H54 (cell line): Measurements from ENCODE around the gene SUSD4.
A peak's percentile ranks its signal among the peaks of the same experiment; 100 is the strongest.
"Not testable (repeated sequence)": the region's sequence is repeated elsewhere in the genome, so short reads cannot be mapped to it uniquely, and the experiment has no call there.

Source experiments
- DNase-seq: peaks from one replicate; pipeline ENCODE4 v3.0.0; 2011; ENCODE audit warnings: low spot score, mixed read lengths; ENCODE audit not compliant: insufficient read length
- FAIRE-seq: peaks from 3 replicates; lab custom pipeline; 2011; peaks lifted over from hg19 to GRCh38; lab: Jason Lieb, UNC
- POLR2A ChIP-seq: IDR thresholded peaks from 2 replicates; pipeline ENCODE4 v1.6.1; 2011; ENCODE audit warnings: low read depth, mild to moderate bottlenecking, low read length

The SUSD4 gene

DNA sequence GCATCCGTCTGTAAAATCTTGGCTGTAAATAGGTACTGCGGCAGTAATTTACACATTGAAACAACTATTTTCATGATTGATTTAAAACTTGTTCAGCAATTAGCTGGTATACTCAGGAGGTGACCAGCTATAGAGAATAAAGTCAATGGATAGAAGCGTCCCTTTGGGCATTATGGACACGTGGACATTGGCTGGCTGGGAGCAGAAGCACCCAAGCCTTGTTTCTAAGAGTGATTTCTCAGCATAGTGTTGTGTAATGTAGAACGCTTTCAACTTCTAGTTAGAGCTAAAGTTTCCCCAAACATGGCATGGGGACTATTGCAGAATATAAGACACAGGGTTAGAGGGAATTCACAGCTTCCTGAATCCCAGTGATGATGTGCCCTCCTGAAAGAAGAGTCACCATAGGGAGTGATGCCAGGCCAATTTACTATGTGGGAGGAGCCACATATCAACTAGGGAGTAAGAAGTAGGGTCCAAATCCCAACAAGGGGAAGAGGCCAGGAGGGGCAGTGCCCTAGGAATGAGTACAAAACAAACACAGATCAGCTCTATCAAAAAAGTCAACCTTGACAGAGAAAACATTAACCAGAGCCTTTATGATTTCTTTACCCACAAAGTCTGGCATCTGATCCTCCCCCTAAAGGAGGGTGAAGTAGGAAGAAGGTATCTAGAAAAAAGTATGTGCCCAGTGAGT lies 92.7 kb downstream of the SUSD4 start:
- DNase-seq: no peak
- FAIRE-seq: no peak

DNA sequence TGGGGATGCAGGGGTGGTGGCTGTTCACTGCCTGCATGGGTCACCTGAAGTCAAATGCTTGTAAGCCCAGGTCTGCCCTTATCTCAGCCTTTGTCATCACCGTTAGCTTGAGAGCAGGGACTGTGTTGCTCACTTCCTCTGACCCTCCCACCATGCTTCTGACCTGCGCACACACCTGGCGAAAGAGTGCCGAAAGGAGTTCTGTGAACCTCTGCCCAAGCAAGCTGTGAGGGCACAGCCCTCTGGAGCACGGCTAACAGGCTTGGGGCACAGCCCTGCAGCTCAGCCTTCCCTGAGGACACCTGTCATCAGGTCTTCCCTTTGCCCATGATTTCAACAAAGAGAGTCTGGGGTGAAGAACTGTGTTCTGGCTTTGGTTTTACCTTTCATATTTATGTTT lies 93.8 kb downstream of the SUSD4 start:
- DNase-seq: no peak
- no peak for FAIRE-seq
- TF ChIP-seq POLR2A: no peak

More for the DNA sequence above, 92.7 kb downstream of the SUSD4 start:
- no peak for TF ChIP-seq POLR2A

DNA sequence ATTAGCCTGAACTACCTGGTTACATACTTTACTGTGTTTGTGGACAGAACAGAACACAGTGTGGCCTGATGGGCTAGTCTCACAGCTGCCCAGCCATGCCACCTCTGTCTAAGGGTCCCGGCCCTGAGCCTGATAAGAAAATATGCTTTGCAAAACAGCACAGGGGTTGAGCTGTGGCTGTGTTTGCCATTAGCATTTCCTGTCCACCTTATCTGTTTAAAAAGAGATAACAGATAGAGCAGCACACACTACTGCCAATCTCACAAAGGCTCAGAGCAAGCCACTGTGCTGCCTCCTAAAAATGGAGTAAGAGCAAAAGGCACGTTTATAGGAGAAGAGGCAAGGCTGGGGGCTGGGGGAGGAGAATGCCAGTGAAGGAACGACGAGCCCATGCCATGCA lies 95.0 kb downstream of the SUSD4 start:
- no peak for DNase-seq
- TF ChIP-seq POLR2A: no peak
- no peak for FAIRE-seq

DNA sequence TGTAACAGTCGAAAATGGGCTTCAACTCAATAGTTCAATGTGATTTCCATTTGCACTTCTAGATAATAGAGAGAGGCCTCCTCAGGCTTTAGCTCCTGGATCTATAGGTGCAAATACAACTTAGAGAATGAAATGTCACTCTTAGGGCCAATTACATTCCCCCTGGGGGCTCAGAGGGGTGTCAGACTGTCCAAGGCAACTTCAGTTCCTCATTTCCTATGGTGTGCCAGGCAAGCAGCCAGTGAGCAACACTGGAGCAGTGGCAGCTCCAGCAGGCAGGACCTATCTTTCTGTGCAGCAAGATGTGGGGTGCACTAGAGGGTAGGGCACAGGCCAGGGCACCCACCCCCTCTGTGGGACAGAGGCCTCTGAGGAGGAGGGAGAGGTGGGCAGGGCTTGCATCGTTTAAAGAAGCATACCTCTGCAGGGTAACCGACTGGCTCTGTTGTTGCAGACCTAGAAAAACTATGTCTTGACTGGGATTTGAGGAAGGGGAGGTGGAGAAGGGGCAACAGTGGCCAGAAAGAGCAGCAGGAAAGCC lies 97.3 kb downstream of the SUSD4 start:
- FAIRE-seq (no peak), DNase-seq (no peak)
- no peak for TF ChIP-seq POLR2A

DNA sequence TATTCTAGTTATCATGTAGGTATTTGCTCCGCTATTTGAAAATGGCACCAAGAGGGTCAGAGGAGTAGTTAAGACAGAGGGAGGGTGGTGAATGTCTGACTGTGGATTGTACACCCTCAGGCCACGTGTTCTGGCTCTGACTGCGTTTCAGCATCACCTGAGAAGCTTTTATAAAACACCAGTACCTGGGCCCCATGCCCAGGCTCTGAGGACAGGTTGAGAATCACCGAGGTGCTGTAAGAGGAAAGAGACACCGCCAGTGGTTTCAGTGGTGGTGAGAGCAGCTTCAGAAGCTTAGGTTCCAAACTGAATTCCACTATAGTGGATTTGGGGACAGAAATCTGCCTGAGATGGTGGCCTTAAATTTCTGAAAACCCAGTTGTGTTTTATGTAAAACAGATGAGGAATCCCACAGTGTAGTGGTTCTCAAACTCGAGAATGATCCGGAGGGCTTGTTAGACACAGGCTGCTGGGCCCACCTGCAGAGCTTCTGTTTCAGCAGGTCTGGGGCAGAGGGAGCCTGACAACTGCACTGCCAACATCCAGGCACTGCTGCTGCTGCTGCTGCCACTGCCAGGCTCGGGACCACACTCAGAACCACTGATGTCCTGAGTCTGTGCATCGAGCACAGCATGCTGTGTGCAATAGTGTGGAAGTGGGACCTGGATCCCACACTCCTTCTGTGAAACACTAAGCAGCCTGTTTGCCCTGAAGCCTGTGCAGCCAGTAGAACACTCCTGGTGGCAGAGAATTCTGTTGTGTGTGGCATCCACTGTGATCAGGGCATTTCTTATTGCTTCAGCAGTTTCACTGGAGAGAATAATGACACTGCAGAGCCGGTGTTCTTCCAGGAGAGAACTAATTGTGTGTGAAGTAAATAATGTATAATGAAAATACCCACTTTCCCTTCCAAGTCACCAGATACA lies 98.7 kb downstream of the SUSD4 start:
- no peak for FAIRE-seq
- DNase-seq: no peak
- TF ChIP-seq POLR2A: no peak

DNA sequence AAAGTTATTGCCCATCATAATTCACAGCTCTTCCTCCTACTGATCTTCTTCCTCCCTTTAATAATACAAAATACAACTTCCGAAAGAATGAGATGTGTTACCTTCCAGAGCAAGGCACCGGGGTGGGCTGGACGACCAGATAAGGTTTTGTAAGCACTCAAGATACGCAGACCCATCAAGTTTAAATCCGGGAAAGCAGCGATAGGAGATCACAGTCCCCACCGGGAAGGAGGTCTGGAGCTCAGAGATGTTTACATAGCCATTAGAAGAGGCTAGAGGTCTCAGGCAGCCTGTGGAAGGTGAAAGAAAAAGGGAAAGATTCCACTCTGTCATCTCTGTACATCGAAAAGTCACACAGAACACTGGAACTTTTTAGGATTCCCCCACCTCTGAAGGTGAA lies 99.4 kb downstream of the SUSD4 start:
- DNase-seq (no peak), FAIRE-seq (no peak)
- no peak for TF ChIP-seq POLR2A

DNA sequence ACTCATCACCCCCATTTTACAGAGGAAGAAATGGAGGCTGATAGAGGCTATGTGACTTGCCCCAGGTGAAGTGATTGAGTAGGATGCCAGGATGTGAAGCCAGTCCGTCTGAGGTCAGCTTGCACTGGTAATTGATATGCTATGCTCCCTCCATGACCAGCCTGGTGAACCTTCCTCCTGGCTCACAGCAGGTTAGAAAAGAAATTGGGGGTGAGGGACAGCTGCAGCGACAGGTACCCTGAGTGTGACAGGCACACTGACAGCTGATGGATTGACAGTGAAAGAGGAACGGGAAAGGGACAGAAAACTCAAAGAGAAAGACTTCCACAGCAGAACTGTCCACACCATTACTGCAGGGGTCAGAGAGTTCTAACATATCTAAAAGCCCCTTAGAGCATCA lies 102.1 kb downstream of the SUSD4 start:
- no peak for TF ChIP-seq POLR2A
- DNase-seq (no peak), FAIRE-seq (no peak)

DNA sequence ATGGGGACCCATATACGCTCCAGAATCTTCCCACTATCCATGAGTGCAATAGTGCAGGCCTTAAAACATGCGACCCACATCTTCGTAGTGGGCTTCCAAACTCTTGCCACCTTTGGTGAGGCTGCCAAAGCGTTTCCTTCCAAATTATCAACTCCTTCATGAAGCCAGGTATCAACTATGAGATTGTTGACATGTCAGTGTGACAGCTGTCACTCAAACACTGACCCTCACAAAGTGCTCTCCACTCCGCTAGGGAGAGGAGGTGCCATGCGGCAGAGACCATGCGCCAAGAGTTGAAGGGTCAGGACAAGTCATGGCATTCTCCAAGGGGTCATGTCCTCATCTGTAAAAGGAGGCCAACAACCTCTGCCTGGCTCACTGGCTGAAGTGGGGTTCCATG lies 103.3 kb downstream of the SUSD4 start:
- TF ChIP-seq POLR2A: no peak
- no peak for DNase-seq
- FAIRE-seq: no peak

DNA sequence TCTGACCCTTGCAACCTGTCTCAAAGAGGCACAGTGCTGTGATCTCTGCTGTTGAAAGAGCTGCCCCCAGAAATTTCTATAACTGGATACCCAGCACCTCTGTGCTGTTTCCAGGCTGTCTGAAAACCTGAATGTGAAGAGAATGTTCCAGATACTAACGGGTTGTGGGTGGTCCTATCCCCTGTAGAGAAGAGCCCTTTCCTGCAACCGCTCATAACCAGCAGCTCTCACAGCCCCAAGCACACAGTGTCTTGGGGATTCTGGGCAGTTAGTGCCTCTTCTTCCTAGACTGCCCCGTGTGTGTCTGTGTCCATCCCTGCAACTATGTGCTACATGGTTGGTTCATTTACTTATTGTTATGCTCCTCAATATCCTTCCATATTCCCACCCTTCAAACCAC lies 104.5 kb downstream of the SUSD4 start:
- DNase-seq (no peak), FAIRE-seq (no peak)
- no peak for TF ChIP-seq POLR2A

DNA sequence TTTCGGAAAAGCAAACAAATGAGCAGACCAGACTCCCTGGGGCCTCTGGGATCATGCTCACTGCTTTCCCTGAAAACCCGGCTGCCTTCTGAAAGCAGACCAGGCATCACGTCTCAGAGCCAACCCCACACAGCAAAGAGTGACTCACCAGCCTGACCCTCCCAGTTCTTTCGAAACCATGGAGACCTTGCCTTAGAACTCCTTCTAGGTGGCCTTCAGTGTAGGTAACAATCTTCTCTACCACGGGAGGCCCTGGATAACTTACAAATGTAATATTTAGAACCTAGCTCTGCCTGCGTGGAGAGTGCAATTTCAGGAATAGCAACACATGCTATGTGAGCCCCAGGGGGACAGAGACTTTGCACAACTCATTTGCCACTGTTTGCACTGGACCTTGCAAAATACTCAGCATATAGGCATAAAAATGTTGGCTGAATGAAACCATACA lies 105.2 kb downstream of the SUSD4 start:
- no peak for FAIRE-seq
- TF ChIP-seq POLR2A: no peak
- DNase-seq: peak; percentile 32

DNA sequence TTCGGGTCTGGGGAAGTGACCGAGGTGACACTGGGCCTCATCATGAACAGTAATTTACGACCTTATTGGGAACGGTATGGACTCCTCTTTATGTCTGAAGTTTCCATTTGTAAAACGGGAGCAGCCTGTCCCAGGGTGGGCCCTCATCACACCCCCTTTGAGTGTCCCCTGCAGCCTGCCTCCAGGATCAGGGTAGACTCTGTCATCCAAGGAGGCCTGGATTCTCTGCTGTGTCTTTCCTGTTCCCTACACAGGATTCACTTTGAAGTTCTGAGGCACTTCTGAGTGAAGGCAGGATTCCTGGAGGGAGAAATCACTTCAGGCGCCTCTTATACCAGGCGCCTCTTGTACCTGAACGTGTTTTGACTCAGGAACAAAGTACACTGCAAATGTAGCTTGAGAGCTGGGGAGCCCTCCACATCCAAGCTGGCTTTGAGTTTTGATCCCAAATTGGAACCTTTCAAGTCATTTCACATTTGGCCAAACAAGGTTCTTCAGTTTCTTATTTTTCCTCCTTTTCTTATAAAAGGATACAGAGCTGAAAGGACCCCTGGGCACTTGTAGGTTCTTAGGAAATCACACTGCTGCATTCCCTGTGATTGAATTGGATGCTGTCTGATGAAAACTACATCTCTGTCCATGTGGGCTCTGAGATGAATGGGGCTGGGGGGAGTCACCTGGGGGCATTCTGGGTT lies 106.0 kb downstream of the SUSD4 start:
- TF ChIP-seq POLR2A: no peak
- DNase-seq: no peak
- no peak for FAIRE-seq

DNA sequence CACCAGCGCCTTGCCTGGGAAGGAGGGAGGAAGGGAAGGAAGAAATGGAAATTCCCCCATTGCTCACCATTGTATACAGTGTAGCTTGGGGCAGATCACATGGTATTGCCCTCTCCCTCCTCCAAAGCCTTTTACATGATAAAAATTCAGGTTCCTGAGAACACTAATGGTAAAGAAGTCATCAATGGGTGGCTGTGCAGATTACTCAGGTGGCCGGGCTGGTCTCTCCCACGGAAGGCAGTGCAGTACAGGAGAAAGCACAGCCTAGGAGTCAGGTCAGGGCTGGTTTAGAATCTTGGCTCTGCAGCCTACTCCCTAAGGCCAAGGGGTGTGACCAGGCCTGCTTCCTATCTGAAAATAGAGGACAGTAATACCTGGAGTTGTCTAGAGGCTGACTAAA lies 107.9 kb downstream of the SUSD4 start:
- DNase-seq: no peak
- no peak for FAIRE-seq
- no peak for TF ChIP-seq POLR2A

DNA sequence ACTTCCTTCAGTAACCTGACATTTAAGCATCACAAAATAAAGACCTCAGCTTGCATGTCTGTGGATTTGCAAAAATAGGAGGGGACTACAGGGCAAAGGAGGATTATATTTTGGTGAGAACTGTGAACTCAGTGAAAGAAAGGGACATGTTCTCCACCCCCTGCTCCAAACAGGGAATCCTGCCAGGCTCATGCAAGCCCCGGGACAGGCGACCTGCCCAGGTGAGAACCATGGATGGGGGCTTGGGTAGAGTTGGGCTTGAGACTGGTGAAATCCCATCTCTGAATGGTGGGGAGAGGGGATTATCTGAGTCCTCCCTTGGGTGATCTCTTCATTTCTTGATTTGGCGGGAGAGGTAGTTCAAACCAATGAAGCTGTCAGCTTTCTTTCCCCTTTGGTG lies 110.1 kb downstream of the SUSD4 start:
- no peak for TF ChIP-seq POLR2A
- DNase-seq (no peak), FAIRE-seq (no peak)

DNA sequence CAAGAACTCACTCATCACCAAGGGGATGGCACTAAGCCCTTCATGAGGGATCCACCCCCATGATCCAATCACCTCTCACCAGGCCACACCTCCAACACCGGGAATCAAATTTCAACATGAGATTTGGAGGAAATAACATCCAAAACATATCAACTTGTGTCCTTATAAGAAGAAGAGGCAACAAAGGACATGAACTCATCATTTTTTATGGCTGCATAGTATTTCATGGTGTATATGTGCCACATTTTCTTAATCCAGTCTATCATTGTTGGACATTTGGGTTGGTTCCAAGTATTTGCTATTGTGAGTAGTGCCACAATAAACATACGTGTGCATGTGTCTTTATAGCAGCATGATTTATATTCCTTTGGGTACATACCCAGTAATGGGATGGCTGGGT lies 112.6 kb downstream of the SUSD4 start:
- not testable (repeated sequence) for FAIRE-seq, DNase-seq
